PFSK-1 (cell line): Measurements from ENCODE around the gene JADE2.

Experiments used
- FOXP2 ChIP-seq: optimal IDR thresholded peaks from 2 replicates; pipeline ENCODE3; 2011; ENCODE audit warnings: borderline replicate concordance, control low read depth, inconsistent platforms; ENCODE audit not compliant: insufficient read depth; ENCODE audit errors: extremely low read length, extremely low read depth
- POLR2AphosphoS5 ChIP-seq: IDR thresholded peaks from 2 replicates; pipeline ENCODE4 v1.6.1; 2012; ENCODE audit warnings: low read depth, mild to moderate bottlenecking, control low read depth, low read length, moderate library complexity
- SIN3A ChIP-seq: IDR thresholded peaks from 2 replicates; pipeline ENCODE4 v1.6.1; 2012; ENCODE audit warnings: mild to moderate bottlenecking, low read length, moderate library complexity, borderline replicate concordance; ENCODE audit not compliant: insufficient read depth
- TAF1 ChIP-seq: IDR thresholded peaks from 2 replicates; pipeline ENCODE4 v1.6.1; 2012; ENCODE audit warnings: low read length, control low read depth, borderline replicate concordance; ENCODE audit not compliant: insufficient read depth
- TF ChIP-seq, protein P1 (sequence below), 2 experiments: IDR thresholded peaks; 2 replicates each; pipeline versions ENCODE4 v1.6.1 to v1.8.0; 2011 to 2012; ENCODE audit warnings: low read depth in 2 of 2, low read length in 2 of 2, control low read depth in 1 of 2, inconsistent platforms in 1 of 2, mild to moderate bottlenecking in 1 of 2, moderate library complexity in 1 of 2; ENCODE audit not compliant: insufficient read depth in 1 of 2

Gene JADE2

DNA sequence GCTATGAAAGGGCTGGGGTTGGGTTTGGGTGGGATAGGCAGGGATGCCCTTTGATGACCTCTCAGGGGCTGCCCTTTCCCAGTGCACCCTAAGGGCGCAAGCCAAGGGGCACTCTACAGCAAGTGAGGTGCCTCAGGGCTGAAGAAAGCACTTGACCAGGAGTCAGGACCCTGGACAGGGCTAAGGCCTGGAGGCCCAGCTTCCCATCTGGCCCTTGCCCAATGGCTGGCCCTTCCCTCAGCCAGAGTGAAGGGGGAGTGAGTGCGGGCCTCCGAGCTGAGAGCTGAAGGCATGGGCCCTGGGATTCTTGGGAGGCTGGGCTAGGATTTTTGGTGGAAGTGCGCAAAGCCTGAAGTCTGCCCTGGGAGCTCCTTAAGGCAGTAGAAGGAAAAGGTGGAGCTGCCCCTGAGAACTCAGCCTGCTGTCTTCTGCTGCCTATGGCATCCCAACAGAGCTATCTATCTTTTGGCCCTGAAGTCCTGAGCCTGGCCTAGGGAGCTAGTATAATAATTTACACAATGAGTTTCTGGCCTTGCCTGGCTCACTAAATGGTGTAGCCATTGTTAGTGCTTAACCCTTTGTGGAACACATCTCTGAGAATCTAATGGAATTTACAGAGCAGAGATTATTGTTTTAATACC lies 16.4 kb downstream of the JADE2 start:
- no peak for TF ChIP-seq POLR2AphosphoS5
- TF ChIP-seq TAF1: no peak
- TF ChIP-seq, protein P1, sequence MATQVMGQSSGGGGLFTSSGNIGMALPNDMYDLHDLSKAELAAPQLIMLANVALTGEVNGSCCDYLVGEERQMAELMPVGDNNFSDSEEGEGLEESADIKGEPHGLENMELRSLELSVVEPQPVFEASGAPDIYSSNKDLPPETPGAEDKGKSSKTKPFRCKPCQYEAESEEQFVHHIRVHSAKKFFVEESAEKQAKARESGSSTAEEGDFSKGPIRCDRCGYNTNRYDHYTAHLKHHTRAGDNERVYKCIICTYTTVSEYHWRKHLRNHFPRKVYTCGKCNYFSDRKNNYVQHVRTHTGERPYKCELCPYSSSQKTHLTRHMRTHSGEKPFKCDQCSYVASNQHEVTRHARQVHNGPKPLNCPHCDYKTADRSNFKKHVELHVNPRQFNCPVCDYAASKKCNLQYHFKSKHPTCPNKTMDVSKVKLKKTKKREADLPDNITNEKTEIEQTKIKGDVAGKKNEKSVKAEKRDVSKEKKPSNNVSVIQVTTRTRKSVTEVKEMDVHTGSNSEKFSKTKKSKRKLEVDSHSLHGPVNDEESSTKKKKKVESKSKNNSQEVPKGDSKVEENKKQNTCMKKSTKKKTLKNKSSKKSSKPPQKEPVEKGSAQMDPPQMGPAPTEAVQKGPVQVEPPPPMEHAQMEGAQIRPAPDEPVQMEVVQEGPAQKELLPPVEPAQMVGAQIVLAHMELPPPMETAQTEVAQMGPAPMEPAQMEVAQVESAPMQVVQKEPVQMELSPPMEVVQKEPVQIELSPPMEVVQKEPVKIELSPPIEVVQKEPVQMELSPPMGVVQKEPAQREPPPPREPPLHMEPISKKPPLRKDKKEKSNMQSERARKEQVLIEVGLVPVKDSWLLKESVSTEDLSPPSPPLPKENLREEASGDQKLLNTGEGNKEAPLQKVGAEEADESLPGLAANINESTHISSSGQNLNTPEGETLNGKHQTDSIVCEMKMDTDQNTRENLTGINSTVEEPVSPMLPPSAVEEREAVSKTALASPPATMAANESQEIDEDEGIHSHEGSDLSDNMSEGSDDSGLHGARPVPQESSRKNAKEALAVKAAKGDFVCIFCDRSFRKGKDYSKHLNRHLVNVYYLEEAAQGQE (IDR thresholded peaks at IDR 0.05; ENCODE audit: insufficient read depth in 1 of 2, low read depth in 2 of 2, low read length in 2 of 2): peak; percentile 95
- no peak for TF ChIP-seq SIN3A

GRCh38 chr5:134543820-134544614 lies 18.5 kb downstream of the JADE2 start:
- TF ChIP-seq FOXP2 (no peak), SIN3A (no peak), TAF1 (no peak)

- TF ChIP-seq TAF1: no peak
- TF ChIP-seq, protein P1 (IDR thresholded peaks at IDR 0.05; ENCODE audit: insufficient read depth in 1 of 2, low read depth in 2 of 2, low read length in 2 of 2): no peak
- TF ChIP-seq FOXP2: no peak
- no peak for TF ChIP-seq POLR2AphosphoS5
- no peak for TF ChIP-seq SIN3A
Observed at GRCh38 chr5:134545070-134545868, 19.8 kb downstream of the JADE2 start.

- no peak for TF ChIP-seq FOXP2
Observed at GRCh38 chr5:134547066-134547465, 21.6 kb downstream of the JADE2 start.

GRCh38 chr5:134547579-134547978 lies 22.1 kb downstream of the JADE2 start:
- TF ChIP-seq POLR2AphosphoS5 (no peak), FOXP2 (no peak), SIN3A (no peak), TAF1 (no peak)
- TF ChIP-seq, protein P1 (IDR thresholded peaks at IDR 0.05; ENCODE audit: insufficient read depth in 1 of 2, low read depth in 2 of 2, low read length in 2 of 2): no peak

GRCh38 chr5:134547999-134548658 lies 22.7 kb downstream of the JADE2 start:
- TF ChIP-seq, protein P1 (IDR thresholded peaks at IDR 0.05; ENCODE audit: insufficient read depth in 1 of 2, low read depth in 2 of 2, low read length in 2 of 2): no peak
- TF ChIP-seq SIN3A: no peak
